Activated T-cell treated with anti-CD3 and anti-CD28 coated beads, Interleukin-2, amount 50 U/mL, for 4 hours (primary cell): ENCODE measurements around the gene FAM163A. TPM values are rescaled to one million over a fixed set of nuclear protein-coding genes. Genes with fewer than 3 reads are reported as not detected.
"Not testable (repeated sequence)": the region's sequence is repeated elsewhere in the genome, so short reads cannot be mapped to it uniquely, and the experiment has no call there.

Experiments used
- ATAC-seq, 2 donors: fragments of 200-7000 bp; cut with Tn5 transposase; one replicate each; pipeline ENCODE4 v1.10.0; 2021
- DNase-seq: peaks from one replicate; pipeline ENCODE4 v3.0.0-alpha.2; 2020
- H3K27me3 Mint-ChIP-seq: one replicate; pipeline ENCODE4 v1.8.0; 2021; ENCODE audit warnings: low read depth, mixed read lengths
- H3K36me3 Mint-ChIP-seq: one replicate; pipeline ENCODE4 v1.8.0; 2022; ENCODE audit warnings: mixed read lengths; ENCODE audit not compliant: insufficient read depth
- H3K4me1 Mint-ChIP-seq: one replicate; pipeline ENCODE4 v1.8.0; 2021; ENCODE audit warnings: low read depth, mixed read lengths
- H3K4me3 Mint-ChIP-seq: one replicate; pipeline ENCODE4 v1.8.0; 2021; ENCODE audit warnings: mild to moderate bottlenecking, moderate library complexity, mixed read lengths
- H3K9me3 Mint-ChIP-seq: one replicate; pipeline ENCODE4 v1.8.0; 2021; ENCODE audit warnings: mixed read lengths
- total RNA-seq, 3 donors: library from RNA; stranded (reverse); gene quantifications; one replicate each; pipeline ENCODE4 v1.2.1, GENCODE V29; 2021

FAM163A gene
- total RNA-seq, 3 donors from 2014 or later: not detected

GRCh38 chr1:179793281-179793680, 50.2 kb downstream of the FAM163A start:
- Mint-ChIP-seq H3K4me1 (no peaks in the 10 kb centered on the region), H3K27me3 (peaks cover 3% of the 10 kb centered on the region), H3K4me3 (no peak overlapping the region), H3K36me3 (no peaks in the 10 kb centered on the region), H3K9me3 (no peaks in the 10 kb centered on the region)
- DNase-seq (no peak), ATAC-seq (no peak)

- Mint-ChIP-seq H3K27me3 (peaks cover 3% of the 10 kb centered on the region), H3K9me3 (no peaks in the 10 kb centered on the region), H3K36me3 (no peaks in the 10 kb centered on the region), H3K4me1 (no peaks in the 10 kb centered on the region), H3K4me3 (no peak overlapping the region)
- no peak for ATAC-seq
- DNase-seq: no peak
These were observed 51.1 kb downstream of the FAM163A start for GRCh38 chr1:179794146-179794545.

GRCh38 chr1:179794669-179795068, 51.6 kb downstream of the FAM163A start:
- Mint-ChIP-seq H3K4me3 (no peak overlapping the region), H3K4me1 (no peaks in the 10 kb centered on the region), H3K27me3 (peaks cover 3% of the 10 kb centered on the region), H3K36me3 (no peaks in the 10 kb centered on the region), H3K9me3 (no peaks in the 10 kb centered on the region)
- ATAC-seq (no peak), DNase-seq (no peak)

GRCh38 chr1:179798213-179798863, 55.2 kb downstream of the FAM163A start:
- no peaks in the 10 kb centered on the region for H3K36me3 Mint-ChIP-seq
- no peaks in the 10 kb centered on the region for H3K9me3 Mint-ChIP-seq
- no peak for ATAC-seq
- H3K4me1 Mint-ChIP-seq: no peaks in the 10 kb centered on the region
- peaks cover 2% of the 10 kb centered on the region for H3K27me3 Mint-ChIP-seq
- no peak for DNase-seq
- no peak overlapping the region for H3K4me3 Mint-ChIP-seq

GRCh38 chr1:179798864-179799516, 55.9 kb downstream of the FAM163A start:
- no peaks in the 10 kb centered on the region for H3K9me3 Mint-ChIP-seq
- H3K4me3 Mint-ChIP-seq: no peak overlapping the region
- H3K36me3 Mint-ChIP-seq: no peaks in the 10 kb centered on the region
- DNase-seq (no peak), ATAC-seq (no peak)
- H3K27me3 Mint-ChIP-seq: peaks cover 2% of the 10 kb centered on the region
- H3K4me1 Mint-ChIP-seq: no peaks in the 10 kb centered on the region

- DNase-seq (no peak), ATAC-seq (no peak)
- H3K4me1 Mint-ChIP-seq: no peaks in the 10 kb centered on the region
- H3K27me3 Mint-ChIP-seq: peaks cover 2% of the 10 kb centered on the region
- H3K9me3 Mint-ChIP-seq: no peaks in the 10 kb centered on the region
- H3K4me3 Mint-ChIP-seq: no peak overlapping the region
- H3K36me3 Mint-ChIP-seq: no peaks in the 10 kb centered on the region
These were observed 57.4 kb downstream of the FAM163A start for GRCh38 chr1:179800481-179800880.

- Mint-ChIP-seq H3K27me3 (peaks cover 2% of the 10 kb centered on the region), H3K4me3 (no peak overlapping the region), H3K9me3 (no peaks in the 10 kb centered on the region), H3K4me1 (no peaks in the 10 kb centered on the region), H3K36me3 (no peaks in the 10 kb centered on the region)
- DNase-seq (no peak), ATAC-seq (no peak)
These were observed 60.0 kb downstream of the FAM163A start for GRCh38 chr1:179803104-179803503.

GRCh38 chr1:179803918-179804317, 60.8 kb downstream of the FAM163A start:
- DNase-seq (no peak), ATAC-seq (no peak)
- Mint-ChIP-seq H3K4me1 (no peaks in the 10 kb centered on the region), H3K27me3 (peaks cover 2% of the 10 kb centered on the region), H3K9me3 (no peaks in the 10 kb centered on the region), H3K36me3 (no peaks in the 10 kb centered on the region), H3K4me3 (no peak overlapping the region)

- not testable (repeated sequence) for H3K4me1 Mint-ChIP-seq, ATAC-seq, H3K4me3 Mint-ChIP-seq, DNase-seq, H3K27me3 Mint-ChIP-seq, H3K9me3 Mint-ChIP-seq, H3K36me3 Mint-ChIP-seq
These were observed 61.3 kb downstream of the FAM163A start for GRCh38 chr1:179804417-179804816.

GRCh38 chr1:179805291-179806195, 62.5 kb downstream of the FAM163A start:
- Mint-ChIP-seq H3K4me1 (no peaks in the 10 kb centered on the region), H3K9me3 (no peaks in the 10 kb centered on the region), H3K27me3 (peaks cover 5% of the 10 kb centered on the region), H3K36me3 (no peaks in the 10 kb centered on the region), H3K4me3 (no peak overlapping the region)
- no peak for ATAC-seq
- DNase-seq: no peak

GRCh38 chr1:179806333-179806732, 63.2 kb downstream of the FAM163A start:
- H3K9me3 Mint-ChIP-seq: no peaks in the 10 kb centered on the region
- H3K4me1 Mint-ChIP-seq: no peaks in the 10 kb centered on the region
- H3K36me3 Mint-ChIP-seq: no peaks in the 10 kb centered on the region
- ATAC-seq (no peak), DNase-seq (no peak)
- peaks cover 3% of the 10 kb centered on the region for H3K27me3 Mint-ChIP-seq
- no peak overlapping the region for H3K4me3 Mint-ChIP-seq

- H3K4me3 Mint-ChIP-seq: no peak overlapping the region
- H3K36me3 Mint-ChIP-seq: no peaks in the 10 kb centered on the region
- no peaks in the 10 kb centered on the region for H3K4me1 Mint-ChIP-seq
- ATAC-seq (no peak), DNase-seq (no peak)
- H3K27me3 Mint-ChIP-seq: peaks cover 3% of the 10 kb centered on the region
- no peaks in the 10 kb centered on the region for H3K9me3 Mint-ChIP-seq
These were observed 64.2 kb downstream of the FAM163A start for GRCh38 chr1:179807291-179807690.

- Mint-ChIP-seq H3K4me1 (no peaks in the 10 kb centered on the region), H3K27me3 (peaks cover 3% of the 10 kb centered on the region), H3K36me3 (no peaks in the 10 kb centered on the region), H3K4me3 (no peak overlapping the region), H3K9me3 (no peaks in the 10 kb centered on the region)
- ATAC-seq (no peak), DNase-seq (no peak)
These were observed 64.8 kb downstream of the FAM163A start for GRCh38 chr1:179807691-179808485.

- Mint-ChIP-seq H3K27me3 (peaks cover 5% of the 10 kb centered on the region), H3K4me3 (no peak overlapping the region), H3K36me3 (no peaks in the 10 kb centered on the region), H3K4me1 (no peaks in the 10 kb centered on the region), H3K9me3 (no peaks in the 10 kb centered on the region)
- DNase-seq: no peak
- no peak for ATAC-seq
These were observed 65.4 kb downstream of the FAM163A start for GRCh38 chr1:179808503-179808902.
